Cortex of kidney (tissue), 1 donor: ENCODE measurements around the gene OR4E1.
"Not testable (repeated sequence)": the region's sequence is repeated elsewhere in the genome, so short reads cannot be mapped to it uniquely, and the experiment has no call there.

Source experiments
- DNase-seq: peaks from one replicate; lab custom pipeline; 2025; lab: John Stamatoyannopoulos, UW

Gene OR4E1, protein sequence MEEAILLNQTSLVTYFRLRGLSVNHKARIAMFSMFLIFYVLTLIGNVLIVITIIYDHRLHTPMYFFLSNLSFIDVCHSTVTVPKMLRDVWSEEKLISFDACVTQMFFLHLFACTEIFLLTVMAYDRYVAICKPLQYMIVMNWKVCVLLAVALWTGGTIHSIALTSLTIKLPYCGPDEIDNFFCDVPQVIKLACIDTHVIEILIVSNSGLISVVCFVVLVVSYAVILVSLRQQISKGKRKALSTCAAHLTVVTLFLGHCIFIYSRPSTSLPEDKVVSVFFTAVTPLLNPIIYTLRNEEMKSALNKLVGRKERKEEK

DNA sequence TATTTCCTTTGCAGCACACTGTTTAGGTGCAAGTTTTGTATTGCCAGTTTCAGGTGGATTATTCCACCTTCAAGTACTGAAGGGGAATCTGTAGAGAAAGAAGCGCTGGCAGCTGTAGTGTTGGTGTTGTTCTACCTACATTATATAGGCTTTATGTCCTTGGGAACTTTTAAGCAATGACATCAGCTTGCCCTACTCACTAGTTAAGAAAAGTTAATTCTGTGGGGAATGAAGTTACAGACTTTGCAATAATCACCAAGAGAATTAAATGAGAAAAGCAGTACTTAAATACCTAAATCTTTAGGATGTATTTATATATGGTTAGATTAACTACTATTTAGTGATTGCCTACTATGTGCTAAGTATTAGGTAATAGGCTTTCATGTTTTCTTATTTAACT, at the start of gene OR4E1:
Gene OR4E1 (minus strand): TSS at position 101 of the 400 bp plus-strand sequence. CDS start 2,883 bp downstream, outside the sequence.
- DNase-seq = no peak

DNA sequence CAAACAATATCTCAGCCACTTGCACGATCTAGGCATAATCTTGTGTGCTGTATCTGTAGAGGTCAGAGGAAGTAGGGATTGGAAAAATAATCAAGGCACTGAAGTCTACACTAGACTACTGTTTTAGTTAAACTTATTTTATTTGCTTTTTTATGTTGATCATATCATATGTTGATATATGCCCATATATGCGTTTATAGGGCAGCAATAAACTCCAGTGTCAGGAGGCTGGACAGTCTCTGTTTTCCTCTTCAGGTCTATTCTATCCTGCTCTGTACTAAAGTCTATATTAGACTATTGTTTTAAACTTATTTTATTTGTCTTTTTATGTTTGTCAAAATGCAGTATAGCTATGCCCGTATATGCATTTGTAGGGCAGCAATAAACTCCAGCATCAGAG, 47.9 kb upstream of the OR4E1 start:
- no peak for DNase-seq

DNA sequence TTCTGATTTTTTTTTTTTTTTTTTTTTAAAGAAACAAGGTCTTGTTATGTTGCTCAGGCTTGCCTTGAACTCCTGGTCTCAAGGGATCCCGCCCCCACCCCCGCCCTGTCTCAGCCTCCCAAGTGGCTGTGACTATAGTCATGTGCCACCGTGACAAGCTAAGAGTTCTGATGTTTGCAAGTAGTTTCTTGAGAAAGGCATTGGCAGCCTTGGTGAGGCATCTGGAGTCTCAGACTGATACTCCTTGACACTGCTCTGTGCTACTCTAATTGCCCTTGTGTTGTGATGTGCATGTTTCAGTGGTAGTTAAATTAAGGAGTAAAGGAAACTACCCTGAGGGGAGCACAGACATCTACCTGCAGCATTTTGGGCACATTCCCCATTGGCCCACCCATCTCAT, 46.2 kb upstream of the OR4E1 start:
- DNase-seq = no peak

DNA sequence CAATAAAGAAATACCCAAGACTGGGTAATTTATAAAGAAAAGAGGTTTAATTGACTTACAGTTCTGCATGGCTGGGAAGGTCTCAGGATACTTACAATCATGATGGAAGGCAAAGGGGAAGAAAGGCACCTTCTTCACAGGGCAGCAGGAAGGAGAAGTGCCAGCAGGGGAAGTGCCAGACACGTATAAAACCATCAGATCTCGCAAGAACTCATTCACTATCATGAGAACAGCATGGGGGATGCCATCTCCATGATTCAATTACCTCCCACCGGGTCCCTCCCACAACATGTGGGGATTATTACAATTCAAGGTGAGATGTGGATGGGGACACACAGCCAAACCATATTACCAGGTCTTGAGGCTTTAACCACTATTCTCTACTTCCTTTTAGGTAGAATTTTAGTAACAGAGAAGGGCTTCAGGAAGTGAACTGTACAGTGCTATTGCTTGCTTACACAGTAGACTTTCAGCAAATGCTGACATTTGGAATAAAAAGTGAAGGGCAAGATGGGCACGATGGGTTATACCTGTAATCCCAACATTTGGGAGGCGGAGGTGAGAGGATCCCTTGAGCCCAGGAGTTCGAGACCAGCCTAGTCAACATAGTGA, 40.8 kb upstream of the OR4E1 start:
- no peak for DNase-seq

DNA sequence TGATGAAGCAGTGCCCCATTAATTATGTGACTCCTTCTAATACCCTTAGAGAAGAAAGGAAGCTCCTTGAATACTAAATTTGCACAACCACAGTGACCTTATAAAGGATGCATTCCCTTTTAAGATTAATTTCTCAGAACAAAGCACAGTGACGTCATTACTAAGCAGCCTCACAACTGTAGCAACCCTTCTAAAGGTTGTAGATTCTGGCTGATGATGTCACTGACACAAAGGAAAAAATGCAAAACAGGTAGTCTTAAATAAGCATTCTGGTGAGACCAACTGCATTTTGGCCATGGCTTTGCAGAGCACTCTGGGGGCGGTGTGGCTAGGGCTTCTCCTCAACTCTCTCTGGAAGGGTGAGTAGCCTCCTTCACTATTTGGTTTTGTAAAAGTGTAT, 38.4 kb upstream of the OR4E1 start:
- DNase-seq = no peak

DNA sequence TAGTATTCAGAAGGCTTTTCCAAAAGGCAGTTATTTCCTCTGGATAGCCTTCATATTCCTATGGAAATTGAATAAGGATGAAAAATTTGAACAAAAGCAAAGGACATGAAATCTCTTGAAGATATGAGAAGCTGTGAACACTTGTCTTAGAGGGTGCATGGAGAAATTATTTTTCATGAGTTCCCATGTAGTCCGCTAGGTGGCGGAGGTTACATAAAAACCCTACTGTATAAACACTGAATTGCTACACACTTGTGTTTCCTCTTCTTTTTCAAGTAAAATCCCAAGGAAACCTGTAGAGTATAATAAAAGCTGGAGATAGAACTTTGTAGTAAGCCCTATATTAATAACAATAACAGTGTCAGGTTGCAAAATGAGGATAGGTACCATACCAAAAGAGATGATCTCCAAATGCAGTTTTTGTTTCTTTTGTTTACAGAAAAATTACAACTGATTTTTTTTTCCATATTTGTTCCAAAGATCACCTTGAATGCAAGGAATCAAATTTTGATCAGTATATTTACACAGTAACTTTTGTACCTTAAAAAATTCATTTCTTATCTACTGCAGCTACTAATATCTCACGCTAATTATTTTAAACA, 37.8 kb upstream of the OR4E1 start:
- DNase-seq = no peak

DNA sequence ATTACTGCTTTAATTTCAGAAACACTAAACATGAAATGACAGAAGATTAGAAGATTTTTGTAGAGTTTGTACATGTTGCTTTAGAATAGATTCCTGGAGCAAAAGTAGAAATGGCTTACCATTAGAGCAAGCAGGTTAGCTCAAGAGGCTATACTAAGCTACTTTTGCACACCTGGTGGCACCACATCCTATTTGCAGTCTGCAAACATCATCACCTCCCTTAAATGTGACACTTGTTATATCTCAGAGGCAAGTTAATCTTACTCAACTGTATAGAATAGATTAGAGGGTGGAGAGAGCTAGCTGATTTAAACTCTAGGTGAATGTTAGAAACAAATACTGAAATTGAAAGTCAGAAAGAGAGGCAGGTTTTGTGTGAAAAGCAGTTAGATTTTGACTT, 30.7 kb upstream of the OR4E1 start:
- DNase-seq = no peak

DNA sequence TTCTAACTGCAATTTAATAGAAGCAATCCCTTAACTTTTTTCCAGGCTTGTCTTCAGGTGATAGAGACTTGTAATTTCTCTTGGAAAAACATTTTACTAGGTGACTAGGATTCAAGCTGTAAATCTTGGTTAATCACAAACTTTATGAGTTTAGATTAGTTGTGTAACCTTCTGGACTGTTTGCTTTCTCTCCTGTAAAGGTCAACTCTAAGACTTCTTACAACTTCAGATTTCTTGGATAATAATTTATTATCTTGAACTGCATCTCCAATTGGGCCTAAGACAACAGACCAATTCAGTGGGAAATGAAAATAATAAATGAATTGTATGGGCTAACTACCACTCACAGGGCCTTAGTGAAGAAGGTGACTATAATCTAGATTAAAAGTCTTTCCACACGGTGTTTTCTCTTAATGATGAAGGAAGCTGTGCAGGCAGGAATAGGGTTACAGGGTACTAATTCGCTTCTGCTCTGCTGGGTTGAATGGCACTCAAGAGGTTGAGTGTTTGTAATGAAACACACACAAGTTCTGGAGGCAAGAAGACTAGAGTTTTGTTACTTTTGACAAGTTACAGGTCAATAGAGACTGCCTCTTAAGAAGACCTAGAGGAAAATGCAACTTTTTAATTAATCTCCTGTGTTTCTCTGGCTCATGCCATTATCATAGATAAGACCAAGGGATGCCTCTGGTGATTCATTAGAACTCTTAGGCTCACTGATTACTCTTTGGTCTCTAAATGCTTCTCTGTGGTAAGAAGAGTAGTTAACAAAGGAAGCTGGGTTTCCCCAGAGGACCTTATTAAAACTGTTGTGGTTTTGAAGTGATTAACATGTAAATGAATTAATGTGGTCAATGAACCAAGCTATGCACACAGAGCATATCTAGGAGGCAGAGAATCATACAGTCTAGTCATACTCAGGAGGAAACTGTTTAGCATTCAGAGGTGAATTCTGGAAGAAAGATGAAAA, 30.0 kb upstream of the OR4E1 start:
- no peak for DNase-seq

DNA sequence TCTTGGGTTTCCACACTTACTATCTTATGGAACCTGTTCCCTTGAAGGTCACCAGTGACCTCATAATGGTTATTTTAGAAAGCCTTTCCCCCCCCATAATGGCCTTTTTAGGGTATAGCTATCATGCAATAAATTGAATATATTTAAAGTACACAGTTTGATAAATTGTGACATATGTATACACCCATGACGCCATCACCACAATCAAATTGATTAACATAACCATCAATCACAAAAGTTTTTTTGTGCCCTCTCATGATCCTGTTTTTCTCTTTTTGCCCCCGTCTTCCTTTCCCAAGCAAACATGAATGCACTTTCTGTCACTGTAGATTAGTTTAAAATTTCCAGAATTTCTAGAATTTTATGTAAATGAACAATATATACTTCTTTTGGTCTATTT, 28.7 kb upstream of the OR4E1 start:
- no peak for DNase-seq

DNA sequence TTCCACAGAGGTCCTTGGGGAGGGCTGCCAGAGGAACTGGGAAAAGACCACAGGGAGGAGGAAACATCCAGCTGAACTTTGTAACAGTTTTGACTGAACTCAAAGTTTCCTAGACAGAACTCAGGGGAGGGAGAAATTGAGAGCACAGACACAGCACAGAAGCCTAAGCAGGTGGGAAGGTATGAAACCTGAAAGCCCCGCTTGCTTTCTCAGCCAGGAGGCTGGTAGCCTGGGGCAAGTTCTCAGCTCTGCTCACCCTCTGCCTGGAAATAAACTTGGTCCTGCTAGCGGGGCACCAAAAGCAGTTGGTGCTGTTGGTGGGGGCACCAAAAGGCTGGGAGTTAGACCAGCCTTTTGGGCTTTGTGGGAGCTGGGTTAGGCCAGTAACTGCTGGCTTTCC, 25.9 kb upstream of the OR4E1 start:
- no peak for DNase-seq

DNA sequence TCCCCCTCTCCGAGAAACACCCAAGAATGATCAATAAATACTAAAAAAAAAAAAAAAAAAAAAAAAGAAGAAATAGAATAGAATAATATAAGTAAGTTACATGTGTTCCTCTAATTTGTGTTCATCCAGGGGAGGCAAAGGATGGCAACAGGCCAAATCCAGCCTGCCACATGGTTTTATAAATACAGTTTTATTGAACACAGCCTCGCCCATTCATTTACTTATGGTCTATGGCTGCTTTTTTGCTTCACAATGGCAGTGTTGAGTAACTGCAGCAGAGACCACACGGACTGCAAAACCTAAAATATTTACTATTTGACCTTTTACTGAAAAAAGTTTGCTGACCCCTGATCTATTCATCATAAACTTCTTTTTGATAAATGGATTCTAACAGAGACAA, 24.9 kb upstream of the OR4E1 start:
- not testable (repeated sequence) for DNase-seq

DNA sequence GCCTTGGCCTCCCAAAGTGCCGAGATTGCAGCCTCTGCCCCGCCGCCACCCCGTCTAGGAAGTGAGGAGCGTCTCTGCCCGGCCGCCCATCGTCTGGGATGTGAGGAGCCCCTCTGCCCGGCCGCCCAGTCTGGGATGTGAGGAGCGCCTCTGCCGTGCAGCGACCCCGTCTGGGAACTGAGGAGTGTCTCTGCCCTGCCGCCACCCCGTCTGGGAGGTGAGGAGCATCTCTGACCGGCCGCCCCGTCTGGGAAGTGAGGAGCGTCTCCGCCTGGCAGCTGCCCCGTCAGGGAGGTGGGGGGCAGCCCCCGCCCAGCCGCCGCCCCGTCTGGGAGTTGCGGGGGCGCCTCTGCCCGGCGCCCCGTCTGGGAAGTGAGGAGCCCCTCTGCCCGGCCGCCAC, 24.0 kb upstream of the OR4E1 start:
- not testable (repeated sequence) for DNase-seq

DNA sequence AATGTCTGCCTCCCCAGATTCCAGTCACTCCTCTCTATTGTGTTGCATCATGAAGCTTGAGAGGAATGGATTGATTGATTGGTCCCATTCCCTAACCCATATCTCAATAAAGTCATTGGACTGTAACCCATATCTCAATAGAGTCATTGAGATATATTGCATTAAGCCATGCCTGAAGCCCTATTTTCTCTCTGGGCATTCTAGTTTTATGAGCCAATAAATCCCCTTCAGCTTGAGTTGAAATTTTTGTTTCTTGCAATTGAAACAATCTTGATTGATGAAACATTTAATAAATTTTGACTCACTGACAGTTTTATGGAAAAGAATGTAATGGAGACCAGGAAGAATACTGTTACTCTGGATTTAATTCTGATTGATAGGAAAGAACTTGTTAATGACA, 20.8 kb upstream of the OR4E1 start:
- no peak for DNase-seq

DNA sequence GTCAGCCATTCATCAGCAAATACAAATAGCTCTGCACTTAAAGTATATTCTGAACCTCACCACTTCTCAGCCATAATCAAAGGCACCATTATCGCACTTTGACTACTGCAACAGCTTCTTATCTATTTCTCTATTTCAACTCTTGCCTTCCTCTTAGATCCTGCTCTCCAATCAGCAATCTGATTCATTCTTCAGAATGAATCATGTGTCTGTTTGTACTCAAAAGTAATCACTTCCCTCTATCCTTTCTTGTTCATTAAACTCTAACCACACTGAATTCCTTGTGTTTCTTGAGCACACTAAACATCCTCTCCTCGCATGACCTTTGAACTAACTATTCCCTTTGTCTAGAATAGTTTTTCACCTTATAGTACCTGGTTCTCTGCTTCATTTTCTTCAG, 12.8 kb upstream of the OR4E1 start:
- no peak for DNase-seq

DNA sequence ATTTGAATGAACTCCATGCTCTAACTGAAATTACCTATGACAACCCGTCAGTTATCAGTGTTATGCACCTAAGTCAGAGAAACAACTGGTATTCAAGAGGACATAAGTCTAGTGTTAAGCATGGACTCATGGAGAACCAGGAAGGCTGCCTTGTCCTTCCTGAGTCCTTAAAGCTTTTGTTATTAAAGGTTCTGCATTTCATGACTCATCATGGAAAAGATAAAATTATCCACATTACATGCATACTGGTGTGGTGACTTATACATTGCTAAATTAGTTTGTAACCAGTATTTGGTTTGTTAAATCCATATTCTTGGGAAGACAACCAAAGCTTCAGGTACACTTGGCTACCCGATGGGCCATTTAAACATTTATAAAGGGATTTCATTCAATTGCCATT, 6.5 kb upstream of the OR4E1 start:
- DNase-seq = no peak

DNA sequence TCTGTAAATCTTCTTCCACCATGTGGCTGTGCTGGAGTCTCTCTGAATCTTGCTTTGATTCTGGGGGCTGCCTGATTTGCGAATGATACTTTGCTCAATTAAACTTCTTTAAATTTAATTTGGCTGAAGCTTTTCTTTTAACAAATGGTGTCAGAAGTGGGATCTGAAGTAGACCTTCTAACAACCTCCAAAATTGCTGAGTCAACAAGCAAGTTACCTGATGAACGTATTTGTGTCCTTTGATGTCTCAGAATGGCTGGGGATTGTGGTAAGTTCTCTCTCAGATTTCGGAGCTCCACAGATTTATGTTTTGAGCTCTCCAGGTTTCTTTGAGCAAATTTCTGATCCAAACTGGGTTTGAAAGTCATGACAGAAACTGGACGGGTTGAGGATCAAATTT, 1.9 kb upstream of the OR4E1 start:
- no peak for DNase-seq

DNA sequence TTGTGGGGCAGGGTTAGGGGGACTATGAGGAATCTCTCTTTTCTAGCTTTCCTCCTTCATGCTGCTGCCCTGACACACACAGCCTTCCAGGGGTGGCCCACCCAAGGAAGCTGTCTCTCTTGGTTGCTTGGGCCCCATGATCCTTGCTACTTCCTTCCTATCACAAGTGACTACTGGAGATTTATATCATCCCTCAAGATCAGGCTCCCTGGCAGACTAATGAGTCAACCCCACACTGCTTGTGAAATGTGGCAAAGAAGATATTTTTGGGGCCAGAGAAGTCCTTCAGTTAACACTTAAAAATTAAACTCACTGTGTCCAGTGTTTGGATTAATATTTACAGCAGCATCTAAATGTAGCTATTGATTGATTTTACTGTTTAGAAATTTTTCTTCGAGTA, 1.5 kb downstream of the OR4E1 start:
- no peak for DNase-seq

DNA sequence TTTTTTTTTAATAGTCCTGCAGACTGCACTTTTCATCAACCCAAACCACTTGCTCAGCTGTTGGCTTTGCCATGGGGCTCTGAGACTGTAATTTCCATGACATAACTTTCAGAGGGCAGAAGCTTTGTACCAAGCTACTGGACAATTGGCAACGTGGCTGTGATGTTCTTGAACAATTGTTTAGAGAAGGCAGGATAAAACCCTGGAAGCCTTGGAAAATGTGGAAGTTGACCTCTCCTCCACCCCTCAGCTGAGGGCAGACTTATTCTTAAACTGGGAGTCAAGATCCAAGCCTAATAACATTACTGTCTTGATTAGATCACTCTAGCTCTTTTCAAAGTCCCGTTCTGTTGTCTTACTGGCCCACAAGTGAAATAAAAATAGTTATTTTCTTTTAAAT, 2.2 kb downstream of the OR4E1 start:
- no peak for DNase-seq

DNA sequence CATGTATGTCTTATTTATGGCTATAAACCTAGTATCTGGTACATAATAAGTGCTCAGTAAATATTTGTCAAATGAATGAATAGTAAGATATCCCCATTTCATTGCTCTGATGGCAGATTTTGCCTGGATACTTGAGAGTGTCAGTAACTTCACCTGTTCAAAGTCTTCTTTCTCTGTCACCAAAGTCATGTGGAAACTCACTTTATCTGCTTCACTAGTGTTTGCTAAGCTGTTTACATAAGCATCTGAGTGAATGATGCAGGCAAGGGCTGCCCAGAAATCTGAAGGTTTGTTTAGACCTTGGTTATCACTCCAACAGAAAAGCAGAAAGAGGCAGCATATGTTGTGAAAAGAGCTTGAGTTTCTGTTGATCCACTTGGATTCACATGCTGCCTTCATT, 4.3 kb downstream of the OR4E1 start:
- no peak for DNase-seq

DNA sequence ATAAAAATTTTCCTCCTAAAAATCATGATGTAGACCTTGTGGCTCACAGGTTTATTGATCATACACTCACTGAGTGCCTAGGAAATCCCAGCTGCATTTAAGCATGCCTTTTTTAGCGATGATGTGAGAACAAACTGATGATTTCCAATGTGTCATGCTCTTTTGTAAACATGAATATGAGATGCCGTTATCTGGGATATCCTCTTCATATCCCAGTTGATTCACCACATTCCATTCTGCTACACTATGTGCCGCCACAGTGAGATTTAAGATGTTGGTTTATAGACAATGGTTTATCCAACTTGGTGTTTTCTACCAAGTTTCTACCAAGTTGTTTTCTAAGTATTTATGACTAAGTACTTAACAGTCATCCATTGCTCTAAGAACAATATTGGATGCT, 5.2 kb downstream of the OR4E1 start:
- DNase-seq = no peak

DNA sequence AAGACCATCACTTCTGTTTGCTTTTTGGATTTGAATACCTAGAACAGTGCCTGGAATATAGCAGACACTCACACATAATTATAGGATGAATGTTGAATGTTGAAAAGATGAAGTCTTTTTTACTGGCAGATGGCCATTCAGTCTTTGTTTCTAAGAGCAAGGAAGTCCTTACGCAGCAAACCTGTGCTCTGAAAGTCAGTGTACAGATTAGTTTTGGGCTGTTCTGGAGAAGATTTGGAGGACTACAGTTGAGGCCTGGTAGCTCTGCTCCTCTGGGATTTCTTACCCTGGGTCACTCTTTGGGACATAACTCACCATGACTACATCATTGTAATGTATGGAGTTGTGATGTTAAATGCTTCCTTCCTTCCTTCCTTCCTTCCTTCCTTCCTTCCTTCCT, 16.6 kb downstream of the OR4E1 start:
- DNase-seq = no peak

DNA sequence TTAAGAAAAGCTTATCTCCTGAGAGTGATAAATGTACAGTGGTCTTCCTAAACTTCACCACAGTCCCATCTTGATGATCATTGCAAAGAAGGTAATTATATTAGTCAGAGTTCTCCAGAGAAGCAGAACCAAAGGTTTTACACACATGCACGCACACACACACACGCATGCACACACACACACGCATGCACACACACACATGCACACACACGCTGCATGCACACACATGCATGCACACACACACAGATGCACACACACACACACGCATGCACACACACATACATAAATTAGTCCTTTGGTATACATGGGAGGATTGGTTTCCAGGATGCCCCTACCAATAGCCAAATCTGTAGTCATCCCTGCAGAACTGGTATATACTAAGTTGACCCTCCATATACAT, 19.4 kb downstream of the OR4E1 start:
- no peak for DNase-seq
